ENCODE data around the gene KRTAP1-5.

GRCh38 chr17:41063449-41063848 is 36.4 kb upstream of the KRTAP1-5 start:
- TF ChIP-seq, protein P1, sequence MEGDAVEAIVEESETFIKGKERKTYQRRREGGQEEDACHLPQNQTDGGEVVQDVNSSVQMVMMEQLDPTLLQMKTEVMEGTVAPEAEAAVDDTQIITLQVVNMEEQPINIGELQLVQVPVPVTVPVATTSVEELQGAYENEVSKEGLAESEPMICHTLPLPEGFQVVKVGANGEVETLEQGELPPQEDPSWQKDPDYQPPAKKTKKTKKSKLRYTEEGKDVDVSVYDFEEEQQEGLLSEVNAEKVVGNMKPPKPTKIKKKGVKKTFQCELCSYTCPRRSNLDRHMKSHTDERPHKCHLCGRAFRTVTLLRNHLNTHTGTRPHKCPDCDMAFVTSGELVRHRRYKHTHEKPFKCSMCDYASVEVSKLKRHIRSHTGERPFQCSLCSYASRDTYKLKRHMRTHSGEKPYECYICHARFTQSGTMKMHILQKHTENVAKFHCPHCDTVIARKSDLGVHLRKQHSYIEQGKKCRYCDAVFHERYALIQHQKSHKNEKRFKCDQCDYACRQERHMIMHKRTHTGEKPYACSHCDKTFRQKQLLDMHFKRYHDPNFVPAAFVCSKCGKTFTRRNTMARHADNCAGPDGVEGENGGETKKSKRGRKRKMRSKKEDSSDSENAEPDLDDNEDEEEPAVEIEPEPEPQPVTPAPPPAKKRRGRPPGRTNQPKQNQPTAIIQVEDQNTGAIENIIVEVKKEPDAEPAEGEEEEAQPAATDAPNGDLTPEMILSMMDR (IDR thresholded peaks at IDR 0.05; ENCODE audit: insufficient read depth, low read depth, low read length) = no peak
- TF ChIP-seq EZH2 (IDR thresholded peaks at IDR 0.05; ENCODE audit: insufficient read depth, low read length) = no peak
